ENCODE results near the gene EMILIN3.

Gene EMILIN3, protein sequence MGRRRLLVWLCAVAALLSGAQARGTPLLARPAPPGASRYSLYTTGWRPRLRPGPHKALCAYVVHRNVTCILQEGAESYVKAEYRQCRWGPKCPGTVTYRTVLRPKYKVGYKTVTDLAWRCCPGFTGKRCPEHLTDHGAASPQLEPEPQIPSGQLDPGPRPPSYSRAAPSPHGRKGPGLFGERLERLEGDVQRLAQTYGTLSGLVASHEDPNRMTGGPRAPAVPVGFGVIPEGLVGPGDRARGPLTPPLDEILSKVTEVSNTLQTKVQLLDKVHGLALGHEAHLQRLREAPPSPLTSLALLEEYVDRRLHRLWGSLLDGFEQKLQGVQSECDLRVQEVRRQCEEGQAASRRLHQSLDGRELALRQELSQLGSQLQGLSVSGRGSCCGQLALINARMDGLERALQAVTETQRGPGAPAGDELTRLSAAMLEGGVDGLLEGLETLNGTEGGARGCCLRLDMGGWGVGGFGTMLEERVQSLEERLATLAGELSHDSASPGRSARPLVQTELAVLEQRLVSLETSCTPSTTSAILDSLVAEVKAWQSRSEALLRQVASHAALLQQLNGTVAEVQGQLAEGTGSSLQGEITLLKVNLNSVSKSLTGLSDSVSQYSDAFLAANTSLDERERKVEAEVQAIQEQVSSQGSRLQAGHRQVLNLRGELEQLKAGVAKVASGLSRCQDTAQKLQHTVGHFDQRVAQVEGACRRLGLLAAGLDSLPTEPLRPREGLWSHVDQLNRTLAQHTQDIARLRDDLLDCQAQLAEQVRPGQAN

DNA sequence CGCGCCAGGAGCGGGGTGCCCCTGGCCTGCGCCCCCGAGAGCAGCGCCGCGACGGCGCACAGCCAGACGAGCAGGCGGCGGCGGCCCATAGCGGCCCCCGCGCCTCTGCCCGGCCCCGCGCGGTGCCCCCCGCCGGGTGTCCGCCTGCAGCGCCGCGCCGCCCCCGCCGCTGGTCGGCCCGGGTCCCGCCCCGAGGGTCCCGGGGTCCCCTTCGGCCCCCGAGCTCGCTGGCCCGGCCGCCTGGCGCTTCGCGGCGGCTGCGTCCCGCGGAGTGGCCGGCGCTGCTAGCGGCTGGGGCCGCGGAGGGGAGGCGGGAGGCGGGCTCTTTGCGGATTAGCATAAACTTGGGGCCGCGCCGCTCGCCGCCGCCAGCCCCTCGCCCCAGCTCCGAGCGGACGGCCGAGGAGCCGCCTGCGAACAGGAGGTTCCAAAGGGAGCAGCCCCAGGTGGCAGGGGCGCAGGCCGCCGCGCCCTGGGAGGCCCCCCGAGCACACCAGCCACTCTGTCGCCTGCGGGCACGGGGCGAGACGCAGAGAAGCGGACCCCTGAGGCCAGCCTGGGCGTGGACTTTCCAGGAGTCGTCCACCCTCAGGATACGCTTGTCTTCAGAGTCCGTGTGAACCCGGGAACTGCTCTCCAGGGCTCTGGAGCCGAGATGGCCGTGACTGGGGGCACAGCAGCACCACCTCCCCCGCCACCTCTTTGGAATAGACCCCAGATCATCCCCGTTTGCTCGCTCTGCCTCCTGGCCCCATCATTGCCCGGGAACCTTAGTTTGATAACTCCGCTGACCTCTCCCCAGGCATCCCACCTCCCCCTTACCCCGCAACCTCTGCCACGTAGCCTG, at the start of gene EMILIN3:
TSS of gene EMILIN3 (minus strand) at position 273 of the 847 bp plus-strand sequence. CDS start at position 89, 184 bp downstream.
- FAIRE-seq = no peak
- no peak for TF ChIP-seq POLR2A (IDR thresholded peaks at IDR 0.05; ENCODE audit: low read depth, low read length)
- no peak for DNase-seq (ENCODE audit: insufficient read length, low spot score)

DNA sequence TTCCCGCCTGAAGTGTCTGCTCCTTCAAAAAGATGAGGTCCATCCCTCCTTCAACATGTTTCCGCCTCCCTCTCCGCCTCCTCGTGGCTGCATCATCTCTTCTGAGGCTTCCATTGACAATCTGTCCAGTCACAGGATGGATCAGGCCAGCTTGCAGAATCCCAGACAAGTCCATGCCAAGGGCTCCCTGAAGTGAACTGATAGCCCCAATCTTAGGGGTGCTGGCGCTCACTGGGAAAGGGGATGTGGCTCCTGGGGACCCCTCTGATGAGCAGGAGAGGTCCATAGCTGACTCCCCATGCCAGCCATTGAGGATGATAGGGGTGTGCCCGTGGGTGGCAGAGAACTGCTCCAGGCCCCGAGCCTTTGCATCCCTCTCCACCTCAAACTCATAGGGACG, 48.6 kb upstream of the EMILIN3 start:
- DNase-seq (ENCODE audit: insufficient read length, low spot score) = no peak
- no peak for FAIRE-seq
- TF ChIP-seq POLR2A (IDR thresholded peaks at IDR 0.05; ENCODE audit: low read depth, low read length) = no peak

DNA sequence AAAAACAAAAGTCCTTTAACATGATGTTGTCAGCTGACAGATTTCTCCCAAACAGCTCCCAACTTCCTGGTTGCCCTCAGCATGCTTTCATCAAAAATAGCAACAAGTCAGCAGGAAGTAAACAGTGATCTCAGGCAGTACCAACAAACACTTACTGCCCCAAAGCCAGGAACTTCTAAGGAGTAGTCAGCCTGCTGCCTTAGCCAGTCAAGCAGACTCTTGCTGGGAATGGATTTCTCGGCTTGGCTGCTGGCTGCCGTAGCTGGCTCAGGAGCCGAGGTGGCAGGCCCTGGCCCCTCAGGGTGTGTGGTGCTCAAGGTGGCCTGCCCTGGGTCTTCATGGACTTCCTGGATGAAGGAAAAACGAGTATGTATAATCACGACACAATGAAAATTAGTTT, 46.6 kb upstream of the EMILIN3 start:
- DNase-seq (ENCODE audit: insufficient read length, low spot score) = no peak
- FAIRE-seq = no peak
- TF ChIP-seq POLR2A (IDR thresholded peaks at IDR 0.05; ENCODE audit: low read depth, low read length) = no peak

DNA sequence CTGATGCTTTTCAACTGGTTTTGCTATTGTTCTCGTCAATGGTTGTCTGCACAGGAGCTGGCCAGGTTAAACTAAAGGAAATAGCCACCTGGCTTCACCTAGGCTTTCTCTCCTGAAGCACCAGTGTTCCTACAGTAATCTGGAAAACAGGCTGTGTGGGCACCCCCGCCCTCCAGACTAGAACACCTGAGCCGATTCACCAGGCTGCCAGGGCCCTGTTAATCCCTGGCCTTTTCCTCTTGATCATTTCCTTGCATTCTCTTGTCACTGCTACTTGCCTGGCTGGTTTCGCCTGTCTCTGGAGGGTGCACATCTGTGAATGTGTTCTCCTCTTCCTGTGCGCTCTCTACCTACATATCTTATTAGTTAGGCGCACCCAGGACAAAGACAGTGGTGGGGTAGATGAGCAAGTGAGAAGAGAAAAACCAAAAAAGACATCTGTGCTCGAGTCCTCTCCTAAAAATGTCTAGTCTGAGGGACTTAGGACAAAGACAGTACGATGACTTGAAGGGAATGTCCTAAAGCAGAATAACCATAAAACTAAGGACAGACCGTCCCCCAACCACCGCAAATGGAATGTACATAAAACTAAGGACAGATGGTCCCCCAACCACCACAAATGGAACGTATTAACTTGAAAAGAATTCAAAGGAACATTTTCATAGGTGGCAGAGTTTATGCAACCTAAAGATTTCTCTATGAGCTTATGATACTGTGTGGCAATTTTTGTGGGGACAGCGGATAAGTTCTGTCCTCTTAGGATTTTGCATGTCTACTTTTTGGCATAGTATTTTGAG, 45.9 kb upstream of the EMILIN3 start:
- TF ChIP-seq POLR2A (IDR thresholded peaks at IDR 0.05; ENCODE audit: low read depth, low read length) = no peak
- DNase-seq (ENCODE audit: insufficient read length, low spot score) = no peak
- FAIRE-seq = no peak

DNA sequence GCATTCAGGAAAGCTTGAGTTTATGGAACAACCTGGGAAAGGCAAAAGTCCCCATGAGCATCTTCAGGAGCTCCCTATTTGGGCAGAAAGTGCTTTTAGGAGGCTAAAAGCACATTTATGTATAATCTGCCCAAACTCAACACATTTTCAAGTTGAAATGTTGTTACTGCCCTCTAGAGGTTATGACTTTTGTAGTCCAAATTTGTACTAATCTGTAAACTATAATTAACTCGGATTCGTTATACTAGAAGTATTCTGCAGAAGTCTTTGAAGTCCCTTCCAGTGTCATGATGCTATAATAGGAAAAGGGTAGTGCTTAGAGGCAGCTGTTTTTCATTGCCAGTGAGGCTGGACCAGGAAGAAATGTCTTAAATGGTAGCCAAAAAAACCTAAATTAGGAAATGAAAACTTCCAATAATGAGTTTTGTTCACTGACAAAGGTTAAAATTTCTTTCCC, 44.8 kb upstream of the EMILIN3 start:
- no peak for FAIRE-seq
- no peak for TF ChIP-seq POLR2A (IDR thresholded peaks at IDR 0.05; ENCODE audit: low read depth, low read length)

DNA sequence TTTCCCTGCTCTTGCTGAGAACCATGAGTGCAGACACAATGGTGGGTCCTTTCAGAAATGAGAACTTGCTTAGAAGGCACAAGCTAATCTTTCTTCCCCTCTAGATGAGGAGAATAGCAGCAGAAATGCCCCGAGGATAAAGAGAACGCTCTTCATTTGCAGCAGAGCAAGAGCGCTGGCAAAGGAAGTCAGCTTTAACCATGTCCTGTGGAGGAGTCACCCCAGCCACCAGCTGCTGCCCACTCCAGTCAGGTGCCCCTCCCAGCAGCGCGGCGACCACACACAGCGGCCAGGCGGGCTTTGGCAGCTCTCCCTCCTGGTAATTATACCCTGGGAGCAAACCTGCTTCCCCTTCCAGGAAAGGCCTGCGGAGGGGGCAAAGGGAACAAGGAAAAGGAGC, 42.4 kb upstream of the EMILIN3 start:
- no peak for TF ChIP-seq POLR2A (IDR thresholded peaks at IDR 0.05; ENCODE audit: low read depth, low read length)
- DNase-seq (ENCODE audit: insufficient read length, low spot score) = no peak
- FAIRE-seq = no peak

More for the DNA sequence above, 44.8 kb upstream of the EMILIN3 start:
- no peak for DNase-seq (ENCODE audit: insufficient read length, low spot score)

DNA sequence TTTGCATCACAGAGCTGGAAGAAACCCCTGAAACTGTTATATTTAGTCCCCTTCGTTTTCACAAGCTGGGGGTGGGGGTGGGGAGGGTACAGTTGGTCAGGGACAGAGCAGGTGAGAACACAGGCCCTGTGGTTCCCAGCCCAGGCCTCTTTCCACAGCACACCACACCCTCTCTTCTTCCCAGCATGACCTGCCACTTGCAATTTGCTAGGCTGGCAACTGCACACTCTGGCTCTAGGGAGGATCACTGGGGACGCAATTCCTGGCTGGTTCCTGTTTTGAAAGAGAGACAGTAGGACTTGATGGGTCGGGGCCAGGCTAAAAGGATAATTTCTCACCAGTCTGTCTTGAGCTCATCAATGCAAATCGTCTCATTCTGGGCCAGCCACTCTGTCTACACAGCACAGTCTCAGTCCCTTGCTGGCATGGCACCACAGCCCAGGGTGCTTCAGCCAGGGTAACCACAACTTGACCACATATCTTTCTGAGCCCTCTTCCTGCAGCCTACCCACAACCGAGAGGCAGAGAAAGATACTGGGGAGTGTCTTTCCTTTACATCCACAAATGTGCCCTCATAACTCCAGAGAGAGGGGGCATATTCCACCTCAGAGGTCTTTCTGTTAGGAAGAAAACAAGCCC, 41.7 kb upstream of the EMILIN3 start:
- DNase-seq (ENCODE audit: insufficient read length, low spot score) (no peak), FAIRE-seq (no peak)
- no peak for TF ChIP-seq POLR2A (IDR thresholded peaks at IDR 0.05; ENCODE audit: low read depth, low read length)

DNA sequence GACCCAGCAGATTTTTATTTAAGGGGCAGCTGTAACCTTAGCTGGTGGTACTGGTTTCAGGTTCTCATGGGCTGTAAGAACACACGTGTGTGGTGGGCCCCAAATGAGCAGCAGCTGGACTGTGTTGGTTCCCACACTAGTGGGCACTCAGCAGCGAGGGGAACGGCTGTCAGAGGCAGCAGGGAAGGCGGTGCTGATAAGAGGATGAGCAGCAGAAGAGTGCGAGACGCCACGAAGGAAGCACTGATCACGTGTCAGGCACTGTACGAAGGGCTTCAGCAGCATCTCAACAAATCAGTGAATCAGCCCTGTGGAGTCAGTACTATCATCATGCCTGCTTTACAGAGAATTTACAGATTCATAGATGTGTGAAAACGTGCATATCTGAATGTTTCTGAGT, 41.0 kb upstream of the EMILIN3 start:
- FAIRE-seq (no peak), DNase-seq (ENCODE audit: insufficient read length, low spot score) (no peak)
- no peak for TF ChIP-seq POLR2A (IDR thresholded peaks at IDR 0.05; ENCODE audit: low read depth, low read length)

DNA sequence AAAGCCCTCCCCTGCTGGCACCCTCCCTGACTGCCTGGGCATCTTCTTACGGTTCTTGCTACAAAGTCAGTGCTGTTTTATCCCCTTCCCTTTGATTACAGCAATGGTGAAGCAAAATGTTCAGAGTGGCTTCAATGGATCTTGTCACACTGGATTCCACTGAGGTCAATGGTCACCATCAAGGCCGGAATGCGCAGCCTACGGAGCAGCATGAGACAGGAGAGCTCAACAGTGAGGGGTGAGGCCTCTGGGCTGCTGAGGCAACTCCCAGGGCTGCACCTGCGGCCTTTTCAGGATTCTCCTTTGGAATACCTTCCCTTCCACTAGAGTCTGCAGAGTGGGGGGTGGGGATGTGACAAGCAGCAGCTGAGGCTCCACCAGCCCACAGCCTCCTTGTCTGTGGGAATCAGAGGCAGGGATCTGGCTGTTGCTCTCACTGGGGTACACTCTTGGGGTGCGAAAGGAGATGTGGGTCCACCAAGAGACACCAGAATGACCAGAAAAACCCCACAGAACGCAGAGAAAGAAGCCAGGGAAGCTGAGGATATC, 40.4 kb upstream of the EMILIN3 start:
- FAIRE-seq = no peak
- TF ChIP-seq POLR2A (IDR thresholded peaks at IDR 0.05; ENCODE audit: low read depth, low read length) = no peak

DNA sequence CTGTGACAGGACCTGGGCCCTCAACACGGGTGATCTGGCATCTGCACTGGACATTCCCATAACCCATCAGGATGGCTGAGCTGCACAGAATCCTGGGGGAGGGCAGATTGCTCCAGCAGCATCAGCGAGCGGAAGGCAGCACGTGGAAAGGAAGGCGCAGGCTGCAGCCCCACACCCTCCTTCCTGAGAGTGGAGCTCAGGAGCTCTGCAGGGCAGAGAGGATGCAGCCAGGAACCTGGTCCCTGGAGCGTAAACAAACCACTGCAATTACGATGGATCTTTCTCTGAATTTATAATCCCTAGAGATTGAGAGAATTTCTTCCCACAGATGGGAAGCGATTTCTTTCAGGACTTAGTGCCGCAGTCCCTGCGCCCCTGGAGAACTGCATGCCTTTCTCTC, 39.7 kb upstream of the EMILIN3 start:
- no peak for TF ChIP-seq POLR2A (IDR thresholded peaks at IDR 0.05; ENCODE audit: low read depth, low read length)
- FAIRE-seq = no peak
- no peak for DNase-seq (ENCODE audit: insufficient read length, low spot score)

More for the DNA sequence above, 40.4 kb upstream of the EMILIN3 start:
- no peak for DNase-seq (ENCODE audit: insufficient read length, low spot score)

DNA sequence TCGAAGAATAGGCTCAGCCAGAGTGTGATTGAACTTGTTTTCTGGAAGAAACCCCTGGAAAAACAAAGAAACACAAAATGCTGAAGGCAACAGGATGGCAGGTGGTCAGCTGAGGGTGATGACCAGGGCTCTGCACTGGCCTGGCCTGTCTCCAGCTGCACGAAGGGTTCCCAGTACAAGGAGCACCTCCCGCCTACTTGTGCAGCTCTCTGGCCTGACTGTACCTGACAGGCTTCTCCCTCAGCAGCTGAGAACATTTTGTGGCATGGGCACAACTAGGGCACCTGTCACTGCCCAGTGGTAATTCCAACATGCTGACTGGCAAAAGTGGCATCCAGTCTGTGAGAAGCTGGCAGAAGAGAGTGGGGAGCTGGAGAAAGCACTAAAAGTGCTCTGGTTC, 38.8 kb upstream of the EMILIN3 start:
- no peak for TF ChIP-seq POLR2A (IDR thresholded peaks at IDR 0.05; ENCODE audit: low read depth, low read length)
- DNase-seq (ENCODE audit: insufficient read length, low spot score) (no peak), FAIRE-seq (no peak)

DNA sequence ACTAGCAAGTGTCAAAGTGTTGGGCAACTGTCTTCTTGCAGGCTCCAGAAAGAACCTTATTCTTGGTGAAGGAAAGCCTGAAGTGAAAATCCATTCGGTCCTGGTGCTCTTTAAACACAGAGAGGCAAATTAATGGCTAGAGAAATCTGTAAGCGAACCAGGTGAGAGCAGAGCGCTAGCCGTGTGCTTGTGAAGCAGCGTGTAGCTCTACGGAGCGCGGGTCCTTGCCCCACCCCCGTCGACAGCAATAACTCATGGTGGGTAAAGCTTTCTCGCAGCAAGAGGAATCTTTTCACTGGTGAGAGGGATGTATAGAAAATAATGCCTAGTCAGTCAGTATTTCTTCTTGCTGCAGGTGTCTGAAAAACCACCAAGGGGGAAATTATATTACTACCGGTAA, 37.0 kb upstream of the EMILIN3 start:
- FAIRE-seq = no peak
- no peak for TF ChIP-seq POLR2A (IDR thresholded peaks at IDR 0.05; ENCODE audit: low read depth, low read length)
- DNase-seq (ENCODE audit: insufficient read length, low spot score) = no peak
